ENCODE results near the gene MON2. TPM values are rescaled to one million over a fixed set of nuclear protein-coding genes. Genes with fewer than 3 reads are reported as not detected.

The MON2 gene
- total and polyA plus RNA-seq, 2 donors (not counting 1 experiment from before 2014, with no cell fraction given) = 12.3 to 43.8 TPM

- Histone ChIP-seq H3K9me3 (ENCODE audit: control insufficient read depth, insufficient read depth, low read depth, low read length) (no peaks in the 10 kb centered on the region), H3K36me3 (ENCODE audit: control insufficient read depth, insufficient read depth, low read length) (peaks cover 1% of the 10 kb centered on the region), H2AFZ (ENCODE audit: low read length) (no peak overlapping the region), H3K79me2 (ENCODE audit: control insufficient read depth, insufficient read depth, low read length) (no peaks in the 10 kb centered on the region), H3K4me2 (ENCODE audit: extremely low read depth, insufficient read depth, low read length) (no peak overlapping the region), H3K4me1 (ENCODE audit: control insufficient read depth, extremely low read depth, insufficient read depth, low read length) (peaks cover 2% of the 10 kb centered on the region), H3K9ac (ENCODE audit: insufficient read depth, low read length) (no peak overlapping the region), H3K27ac (ENCODE audit: insufficient read depth, low read length) (no peak overlapping the region), H3K4me3 (replicated peaks in 1 of 4; ENCODE audit: control extremely low read depth in 1 of 4, insufficient read depth in 1 of 4, low read depth in 3 of 4, low read length in 4 of 4) (no peak overlapping the region), H3K27me3 (ENCODE audit: control insufficient read depth, insufficient read depth, low read length) (no peaks in the 10 kb centered on the region), H4K20me1 (ENCODE audit: control insufficient read depth, extremely low read depth, insufficient read depth, low read length) (no peaks in the 10 kb centered on the region)
- no peak for TF ChIP-seq EZH2 (IDR thresholded peaks at IDR 0.05; ENCODE audit: low read length, missing control alignments)
- TF ChIP-seq, protein P1, sequence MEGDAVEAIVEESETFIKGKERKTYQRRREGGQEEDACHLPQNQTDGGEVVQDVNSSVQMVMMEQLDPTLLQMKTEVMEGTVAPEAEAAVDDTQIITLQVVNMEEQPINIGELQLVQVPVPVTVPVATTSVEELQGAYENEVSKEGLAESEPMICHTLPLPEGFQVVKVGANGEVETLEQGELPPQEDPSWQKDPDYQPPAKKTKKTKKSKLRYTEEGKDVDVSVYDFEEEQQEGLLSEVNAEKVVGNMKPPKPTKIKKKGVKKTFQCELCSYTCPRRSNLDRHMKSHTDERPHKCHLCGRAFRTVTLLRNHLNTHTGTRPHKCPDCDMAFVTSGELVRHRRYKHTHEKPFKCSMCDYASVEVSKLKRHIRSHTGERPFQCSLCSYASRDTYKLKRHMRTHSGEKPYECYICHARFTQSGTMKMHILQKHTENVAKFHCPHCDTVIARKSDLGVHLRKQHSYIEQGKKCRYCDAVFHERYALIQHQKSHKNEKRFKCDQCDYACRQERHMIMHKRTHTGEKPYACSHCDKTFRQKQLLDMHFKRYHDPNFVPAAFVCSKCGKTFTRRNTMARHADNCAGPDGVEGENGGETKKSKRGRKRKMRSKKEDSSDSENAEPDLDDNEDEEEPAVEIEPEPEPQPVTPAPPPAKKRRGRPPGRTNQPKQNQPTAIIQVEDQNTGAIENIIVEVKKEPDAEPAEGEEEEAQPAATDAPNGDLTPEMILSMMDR (conservative IDR thresholded peaks at IDR 0.05 in 1 of 2, IDR thresholded peaks at IDR 0.05 in 1 of 2; ENCODE audit: low read depth in 1 of 2, low read length in 2 of 2) = no peak
- no peak for DNase-seq (ENCODE audit: low read depth in 2 of 2)
These were observed 118.0 kb downstream of the MON2 start for GRCh38 chr12:62584619-62585018.

DNA sequence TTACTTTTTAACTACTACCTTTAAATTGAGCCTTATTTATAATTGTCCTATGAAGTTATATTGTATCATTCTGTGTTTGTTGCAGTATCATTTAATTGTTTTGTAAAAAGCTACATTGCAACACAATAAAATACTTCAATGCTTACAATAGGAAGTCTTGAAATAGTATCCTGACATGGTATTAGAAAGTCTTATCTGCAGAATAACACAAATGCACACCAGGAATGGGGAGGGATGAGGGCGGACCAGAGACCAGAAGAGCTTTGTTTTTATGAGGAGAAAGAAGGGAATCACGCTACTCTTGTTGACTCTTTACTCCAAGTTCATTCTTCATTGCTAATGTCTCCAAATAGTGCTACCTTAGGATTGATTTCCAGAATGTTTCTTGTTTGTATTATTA is 120.2 kb downstream of the MON2 start:
- no peaks in the 10 kb centered on the region for H3K9me3 ChIP-seq (ENCODE audit: control insufficient read depth, insufficient read depth, low read depth, low read length)
- H3K4me3 ChIP-seq (replicated peaks in 1 of 4; ENCODE audit: control extremely low read depth in 1 of 4, insufficient read depth in 1 of 4, low read depth in 3 of 4, low read length in 4 of 4) = no peak overlapping the region
- peaks cover 2% of the 10 kb centered on the region for H3K4me1 ChIP-seq (ENCODE audit: control insufficient read depth, extremely low read depth, insufficient read depth, low read length)

DNA sequence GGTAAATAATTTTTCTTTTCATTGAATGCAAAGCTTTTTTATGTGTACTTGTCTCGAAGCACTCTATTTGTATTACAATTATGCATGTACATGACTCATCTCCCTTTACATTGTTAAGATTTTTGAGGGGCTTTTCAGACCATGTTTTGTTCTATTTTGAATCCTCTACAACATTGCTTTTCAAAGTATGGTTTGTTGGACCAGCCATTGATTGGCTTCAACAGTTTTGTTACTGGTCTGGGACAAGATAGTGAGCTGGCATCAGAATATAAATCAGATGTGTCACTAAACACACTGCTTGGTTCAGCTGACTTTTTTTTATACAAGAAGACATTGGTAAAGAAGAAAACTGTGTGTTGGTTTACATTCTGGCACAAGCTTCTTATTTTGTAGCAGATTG is 122.3 kb downstream of the MON2 start:
- peaks cover 2% of the 10 kb centered on the region for H3K4me1 ChIP-seq (ENCODE audit: control insufficient read depth, extremely low read depth, insufficient read depth, low read length)
- DNase-seq (ENCODE audit: low read depth in 2 of 2) = peak; percentile 9 to 69
- no peaks in the 10 kb centered on the region for H3K9me3 ChIP-seq (ENCODE audit: control insufficient read depth, insufficient read depth, low read depth, low read length)
- no peak overlapping the region for H3K27ac ChIP-seq (ENCODE audit: insufficient read depth, low read length)
- H4K20me1 ChIP-seq (ENCODE audit: control insufficient read depth, extremely low read depth, insufficient read depth, low read length) = no peaks in the 10 kb centered on the region
- no peaks in the 10 kb centered on the region for H3K27me3 ChIP-seq (ENCODE audit: control insufficient read depth, insufficient read depth, low read length)
- no peaks in the 10 kb centered on the region for H3K79me2 ChIP-seq (ENCODE audit: control insufficient read depth, insufficient read depth, low read length)
- peaks cover 1% of the 10 kb centered on the region for H3K36me3 ChIP-seq (ENCODE audit: control insufficient read depth, insufficient read depth, low read length)
- TF ChIP-seq, protein P1 (conservative IDR thresholded peaks at IDR 0.05 in 1 of 2, IDR thresholded peaks at IDR 0.05 in 1 of 2; ENCODE audit: low read depth in 1 of 2, low read length in 2 of 2) = no peak
- no peak for TF ChIP-seq EZH2 (IDR thresholded peaks at IDR 0.05; ENCODE audit: low read length, missing control alignments)
- no peak overlapping the region for H3K4me2 ChIP-seq (ENCODE audit: extremely low read depth, insufficient read depth, low read length)
- H3K4me3 ChIP-seq (replicated peaks in 1 of 4; ENCODE audit: control extremely low read depth in 1 of 4, insufficient read depth in 1 of 4, low read depth in 3 of 4, low read length in 4 of 4) = no peak overlapping the region
- no peak overlapping the region for H2AFZ ChIP-seq (ENCODE audit: low read length)
- H3K9ac ChIP-seq (ENCODE audit: insufficient read depth, low read length) = no peak overlapping the region

More for the DNA sequence above, 120.2 kb downstream of the MON2 start:
- Histone ChIP-seq H4K20me1 (ENCODE audit: control insufficient read depth, extremely low read depth, insufficient read depth, low read length) (no peaks in the 10 kb centered on the region), H3K27me3 (ENCODE audit: control insufficient read depth, insufficient read depth, low read length) (no peaks in the 10 kb centered on the region), H3K4me2 (ENCODE audit: extremely low read depth, insufficient read depth, low read length) (no peak overlapping the region), H2AFZ (ENCODE audit: low read length) (no peak overlapping the region), H3K36me3 (ENCODE audit: control insufficient read depth, insufficient read depth, low read length) (peaks cover 1% of the 10 kb centered on the region), H3K27ac (ENCODE audit: insufficient read depth, low read length) (no peak overlapping the region), H3K79me2 (ENCODE audit: control insufficient read depth, insufficient read depth, low read length) (no peaks in the 10 kb centered on the region), H3K9ac (ENCODE audit: insufficient read depth, low read length) (no peak overlapping the region)
- peak in 1 of 2 donors; percentile 38 for DNase-seq (ENCODE audit: low read depth in 2 of 2)
- TF ChIP-seq, protein P1 (conservative IDR thresholded peaks at IDR 0.05 in 1 of 2, IDR thresholded peaks at IDR 0.05 in 1 of 2; ENCODE audit: low read depth in 1 of 2, low read length in 2 of 2) = no peak
- no peak for TF ChIP-seq EZH2 (IDR thresholded peaks at IDR 0.05; ENCODE audit: low read length, missing control alignments)
